GM19099 (cell line): ENCODE results near the gene ACBD4.

Source experiments
- POLR2A ChIP-seq: IDR thresholded peaks from 3 replicates; pipeline ENCODE4 v1.6.1; 2011; ENCODE audit warnings: low read depth; ENCODE audit not compliant: insufficient read length; ENCODE audit errors: extremely low read depth

Gene ACBD4

DNA sequence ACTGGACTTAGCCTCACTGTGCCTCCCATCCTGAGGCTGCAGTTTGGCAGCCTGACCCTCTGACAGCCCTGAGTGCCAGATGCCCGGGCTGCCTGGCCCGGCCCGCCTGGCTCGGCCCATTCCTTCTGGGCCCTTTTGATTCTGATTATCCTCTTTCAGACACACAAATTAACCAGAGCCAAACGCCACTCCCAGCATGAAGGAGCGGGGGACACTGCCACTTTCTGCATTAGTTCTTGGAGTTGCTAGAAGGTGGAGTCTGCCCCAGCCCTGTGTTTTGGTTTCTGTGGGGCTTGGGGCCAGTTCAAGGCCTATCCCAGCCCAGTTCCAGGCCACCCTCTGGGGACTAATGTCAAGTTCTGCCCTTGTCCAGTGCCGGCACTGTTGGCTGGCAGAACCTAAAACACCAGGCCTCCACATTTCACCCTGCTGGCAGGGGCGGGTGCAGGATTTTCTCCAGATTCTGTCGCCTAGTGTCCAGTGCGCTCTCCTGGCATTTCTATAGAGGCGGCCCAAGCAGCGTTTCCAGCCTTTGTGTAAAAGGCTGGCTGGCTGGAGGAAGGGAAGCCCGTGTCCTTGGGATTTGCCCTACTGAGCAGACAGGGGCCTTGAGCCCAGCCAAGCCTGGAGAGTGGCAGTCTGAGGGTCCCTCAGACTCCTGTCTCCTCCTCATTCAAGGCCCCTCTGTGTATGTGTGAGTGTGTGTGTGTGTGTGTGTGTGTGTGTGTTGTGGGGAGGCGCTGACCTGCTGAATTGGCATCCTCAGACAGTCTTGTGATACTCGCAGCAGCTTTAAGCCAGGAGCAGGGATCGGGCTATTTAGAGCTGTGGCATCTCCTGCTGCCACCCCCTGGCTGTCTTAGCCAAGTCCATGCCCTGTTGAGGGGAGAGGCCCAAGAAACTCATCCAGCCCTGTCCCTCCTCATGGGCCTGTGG lies 24.5 kb upstream of the ACBD4 start:
- TF ChIP-seq POLR2A: no peak

DNA sequence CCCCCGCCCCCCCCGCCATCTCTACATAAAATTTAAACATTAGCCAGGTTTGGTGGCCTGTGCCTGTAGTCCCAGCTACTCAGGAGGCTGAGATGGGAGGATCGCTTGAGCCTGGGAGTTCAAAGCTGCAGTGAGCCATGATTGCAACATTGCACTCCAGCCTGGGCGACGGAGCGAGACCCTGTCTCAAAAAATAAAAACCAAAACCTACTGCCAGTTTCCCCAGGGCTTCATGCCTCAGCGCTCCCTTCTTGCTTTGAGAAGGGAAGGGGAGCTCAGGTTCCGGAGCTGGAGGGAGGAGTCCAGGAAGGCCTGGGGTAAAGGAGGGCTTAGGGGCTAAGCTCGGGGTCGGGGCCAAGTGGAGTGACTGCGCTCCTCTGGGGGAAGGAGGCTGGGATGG lies 23.6 kb upstream of the ACBD4 start:
- TF ChIP-seq POLR2A: no peak

DNA sequence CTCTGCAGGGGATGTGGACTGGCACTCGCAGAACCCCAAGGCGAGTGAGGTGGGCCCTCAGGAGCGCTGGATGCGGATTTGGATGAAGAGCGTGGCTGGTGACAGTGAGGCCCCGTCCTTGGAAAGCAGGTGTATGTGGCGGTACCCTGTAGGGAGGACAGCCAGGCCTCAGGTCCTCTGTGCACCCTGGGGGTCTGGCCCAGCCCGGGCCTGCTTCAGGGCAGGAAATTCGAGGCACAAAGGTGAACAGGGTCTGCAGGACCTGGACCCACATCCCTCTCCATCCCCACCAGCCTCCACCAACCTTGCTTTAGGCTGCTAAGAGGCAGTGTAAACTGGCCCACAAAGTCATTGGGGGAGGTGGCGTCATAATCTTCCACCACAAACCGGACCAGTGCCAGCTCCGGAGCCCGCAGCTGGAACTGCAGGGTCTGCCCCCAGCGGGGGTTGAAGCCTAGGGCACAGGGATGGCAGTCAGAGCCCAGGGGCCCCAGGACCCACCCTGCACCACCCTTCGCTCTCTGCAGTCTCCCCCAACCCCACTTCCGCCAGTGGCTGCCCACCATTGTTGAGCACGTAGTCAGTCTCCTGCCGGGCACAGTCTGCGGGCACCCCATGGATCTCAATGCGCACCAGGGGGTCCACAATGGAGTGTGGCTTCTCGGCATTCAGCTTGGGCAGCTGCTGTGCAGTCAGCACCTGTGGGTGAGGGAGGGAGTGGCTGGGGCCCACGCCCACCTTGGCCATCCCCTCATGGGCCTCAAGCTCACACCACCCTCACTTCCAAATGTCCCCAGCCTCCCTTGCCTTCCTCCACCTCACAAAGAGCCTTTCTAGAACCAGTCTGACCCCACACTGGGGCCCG lies 22.7 kb upstream of the ACBD4 start:
- no peak for TF ChIP-seq POLR2A

DNA sequence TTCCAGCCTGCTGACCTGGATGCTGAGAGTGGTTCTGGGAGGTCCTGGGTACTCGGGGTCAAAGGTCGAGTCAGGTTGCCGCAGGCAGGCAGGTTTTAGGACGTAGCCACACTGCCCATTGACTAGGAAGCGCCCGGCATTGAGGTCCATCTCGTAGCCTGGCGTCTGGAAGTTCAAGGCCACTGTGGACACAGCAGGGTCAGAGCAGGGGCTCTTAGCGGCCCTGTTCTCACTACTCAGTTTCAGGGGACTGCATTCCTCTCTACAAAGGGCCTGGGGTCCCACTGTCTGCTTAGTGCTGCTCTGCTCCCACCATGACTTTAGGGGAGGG lies 22.1 kb upstream of the ACBD4 start:
- no peak for TF ChIP-seq POLR2A

DNA sequence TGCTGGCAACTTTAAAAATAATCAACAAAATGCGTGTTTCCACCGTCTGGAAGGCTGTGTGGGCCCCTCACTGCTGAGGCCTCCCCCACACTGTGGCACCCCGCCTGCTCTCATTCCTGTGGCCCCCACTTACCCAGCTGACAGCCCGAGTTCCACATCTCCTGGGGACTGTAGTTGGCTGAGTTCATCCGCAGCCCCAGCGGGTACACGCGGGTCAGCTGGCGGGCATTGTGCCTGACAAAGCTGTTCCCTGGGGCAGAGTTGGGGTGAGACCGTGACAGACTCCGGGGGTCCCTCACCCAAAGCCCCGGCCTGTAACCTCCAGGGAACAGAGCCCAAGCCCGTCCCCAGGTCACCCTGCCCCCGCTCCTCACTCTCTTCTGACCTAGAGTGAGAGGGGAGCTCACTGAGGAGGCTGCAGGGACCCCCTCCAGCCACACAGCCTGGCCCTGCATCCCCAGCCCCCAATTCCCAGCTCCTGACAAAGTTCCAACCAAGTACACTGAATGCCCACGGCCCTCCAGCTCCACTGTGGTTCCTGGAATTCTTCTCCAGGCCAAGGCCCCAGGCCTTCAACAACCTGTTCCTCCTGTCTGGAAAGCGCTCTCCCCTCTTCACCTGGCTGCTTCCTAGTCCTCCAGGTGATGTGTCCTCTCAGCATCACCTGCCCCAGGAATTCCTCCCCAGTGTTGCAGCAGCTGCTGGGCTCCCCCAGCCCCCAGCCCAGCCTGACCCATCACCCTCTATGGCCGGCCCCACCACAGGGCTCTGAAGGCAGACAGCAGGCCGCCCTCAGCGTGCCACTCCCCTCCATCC lies 21.2 kb upstream of the ACBD4 start:
- no peak for TF ChIP-seq POLR2A

DNA sequence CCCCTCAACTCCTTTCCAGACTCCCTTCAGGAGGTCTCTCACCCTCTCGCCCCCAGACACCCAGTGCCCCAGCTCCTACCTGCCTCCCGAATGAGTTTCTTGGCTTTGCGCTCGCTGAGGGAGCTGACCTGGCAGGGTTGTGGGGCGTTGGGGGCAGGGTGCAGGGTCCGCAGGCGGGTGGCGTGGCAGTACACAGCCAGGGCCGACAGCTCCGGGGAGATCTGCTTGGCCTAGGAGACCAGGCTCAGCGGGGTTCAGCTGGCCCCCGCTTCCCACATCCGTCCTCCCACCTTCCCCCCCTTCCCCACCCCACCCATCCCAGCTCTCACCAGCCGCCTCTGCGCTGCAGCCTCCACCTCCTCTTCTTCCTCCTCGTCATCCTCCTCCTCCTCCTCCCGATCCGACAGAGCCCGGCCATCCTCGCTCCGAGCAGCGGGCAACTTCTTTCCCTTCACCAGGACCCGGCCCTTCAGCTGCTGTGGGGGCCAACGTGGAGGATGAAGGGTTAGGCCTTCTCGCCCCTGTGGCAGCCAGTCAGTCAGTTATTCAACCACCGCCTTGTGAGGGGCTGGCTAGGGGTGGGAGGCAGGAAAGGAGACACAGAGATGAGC lies 20.4 kb upstream of the ACBD4 start:
- TF ChIP-seq POLR2A: no peak

DNA sequence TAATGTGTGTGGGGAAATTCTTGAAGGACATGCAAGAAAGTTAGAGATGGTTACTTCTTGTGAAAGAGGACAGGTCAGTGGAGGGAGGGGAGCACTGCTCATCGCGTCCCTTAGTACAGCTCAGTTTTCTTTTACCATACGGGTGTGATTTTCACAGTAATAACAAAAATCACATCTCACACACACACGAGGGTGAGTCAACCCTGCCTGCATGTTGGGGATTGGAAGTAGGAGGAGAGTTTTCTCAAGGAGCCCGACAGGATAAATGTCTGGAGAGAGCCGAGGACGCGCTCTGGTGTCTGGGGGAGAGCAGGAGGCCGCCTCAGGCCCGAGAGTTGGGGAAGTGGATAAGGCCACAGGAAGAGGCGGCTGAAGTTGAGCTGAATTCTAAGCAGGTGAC lies 19.6 kb upstream of the ACBD4 start:
- no peak for TF ChIP-seq POLR2A

DNA sequence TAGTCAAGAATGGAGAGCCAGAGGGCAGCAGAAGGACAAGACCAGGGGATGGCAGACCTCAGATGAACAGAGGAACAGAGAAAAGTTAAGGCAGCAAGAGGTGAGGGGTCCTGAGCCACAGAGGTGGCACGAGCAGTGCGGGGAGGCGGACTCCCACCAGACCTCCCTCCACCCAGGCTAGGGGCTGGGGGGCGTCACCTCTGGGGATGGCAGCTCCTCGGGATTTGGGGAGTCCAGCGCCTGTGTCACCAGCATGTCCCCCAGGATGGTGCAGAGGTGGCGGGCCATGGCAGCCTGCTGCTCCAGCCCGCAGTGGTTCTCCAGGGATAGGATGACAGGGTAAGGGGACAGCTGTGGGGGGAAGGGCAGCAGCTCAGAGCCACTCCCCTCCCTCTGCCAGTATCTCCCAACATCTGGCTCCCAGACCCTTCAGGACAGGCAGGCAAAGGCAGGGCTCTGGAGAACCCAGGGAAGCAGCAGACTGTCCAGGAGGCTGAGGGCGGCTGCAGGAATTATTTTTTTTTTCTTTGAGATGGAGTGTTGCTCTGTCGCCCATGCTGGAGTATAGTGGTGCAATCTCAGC lies 19.0 kb upstream of the ACBD4 start:
- no peak for TF ChIP-seq POLR2A

DNA sequence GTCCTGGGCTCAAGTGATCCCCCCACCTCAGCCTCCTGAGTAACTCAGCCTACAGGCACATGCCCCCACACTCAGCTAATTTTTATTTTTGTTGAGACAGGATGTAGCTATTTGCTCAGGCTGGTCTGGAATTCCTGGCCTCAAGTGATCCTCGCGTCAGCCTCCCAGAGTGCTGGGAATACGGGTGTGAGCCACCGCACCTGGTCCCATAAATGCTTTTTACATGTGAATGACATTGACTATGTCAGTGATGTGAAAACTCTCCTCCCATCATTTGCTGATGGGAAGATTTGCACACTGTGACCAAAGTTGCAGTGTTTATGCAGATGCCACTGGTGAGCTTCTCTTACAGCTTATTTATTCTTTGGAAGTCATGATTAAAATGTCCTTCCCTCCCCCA lies 18.2 kb upstream of the ACBD4 start:
- TF ChIP-seq POLR2A: no peak

DNA sequence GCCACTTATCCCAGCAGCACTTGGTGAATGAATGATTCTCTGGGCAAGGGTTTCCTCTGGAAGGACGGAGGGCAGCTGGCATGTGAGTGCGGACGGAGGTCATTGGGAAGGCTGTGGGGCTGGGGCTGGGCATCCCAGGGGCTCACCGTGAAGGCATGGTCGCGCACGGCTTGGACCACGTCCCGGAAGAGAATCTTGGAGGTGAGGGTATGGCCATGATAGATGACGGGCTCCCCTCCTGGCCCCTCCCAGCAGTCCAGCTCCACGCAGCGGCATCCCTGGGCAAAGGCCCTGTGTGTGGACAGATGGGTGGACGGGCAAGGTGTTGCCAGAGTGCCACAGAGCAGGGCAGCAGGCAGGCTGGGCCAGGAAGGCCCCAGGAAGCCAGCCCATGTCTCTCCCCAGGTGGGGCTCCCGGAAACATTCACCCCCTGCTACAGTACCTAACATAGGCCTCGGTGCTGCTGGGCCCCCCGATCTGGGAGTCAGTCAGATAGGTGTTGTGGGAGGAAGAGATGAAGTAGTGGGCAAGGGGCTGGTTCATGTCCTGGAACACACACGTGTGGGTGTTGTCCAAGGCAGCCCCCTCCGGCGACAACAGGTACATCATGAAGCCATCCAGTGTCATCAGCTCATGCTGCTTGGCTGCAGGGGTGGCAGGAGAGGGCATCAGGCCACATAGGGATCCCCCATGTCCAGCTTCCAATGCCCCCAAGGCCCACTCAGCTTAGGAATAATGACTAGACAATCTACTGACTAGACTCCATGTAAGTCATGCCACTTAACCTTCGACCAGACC lies 17.4 kb upstream of the ACBD4 start:
- no peak for TF ChIP-seq POLR2A

DNA sequence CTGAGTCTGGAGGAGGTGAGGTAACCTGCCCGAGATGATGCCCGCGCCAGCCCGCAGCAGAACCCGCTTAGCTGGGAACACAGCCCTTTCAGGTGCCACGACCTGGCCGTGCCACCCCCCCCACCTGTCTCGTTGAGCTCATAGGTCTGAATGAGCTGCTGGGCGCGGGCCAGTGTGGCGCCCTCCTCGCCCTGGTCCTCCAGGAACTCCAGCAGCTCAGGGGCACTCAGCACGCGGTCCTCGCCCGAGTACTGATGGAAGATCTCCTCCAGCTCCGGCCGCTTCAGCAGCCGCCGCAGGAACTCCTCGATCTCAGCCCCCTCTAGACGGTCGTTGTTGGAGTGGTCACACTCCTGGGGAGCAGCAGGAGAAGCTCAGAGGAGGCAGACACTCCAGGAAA lies 16.8 kb upstream of the ACBD4 start:
- no peak for TF ChIP-seq POLR2A

DNA sequence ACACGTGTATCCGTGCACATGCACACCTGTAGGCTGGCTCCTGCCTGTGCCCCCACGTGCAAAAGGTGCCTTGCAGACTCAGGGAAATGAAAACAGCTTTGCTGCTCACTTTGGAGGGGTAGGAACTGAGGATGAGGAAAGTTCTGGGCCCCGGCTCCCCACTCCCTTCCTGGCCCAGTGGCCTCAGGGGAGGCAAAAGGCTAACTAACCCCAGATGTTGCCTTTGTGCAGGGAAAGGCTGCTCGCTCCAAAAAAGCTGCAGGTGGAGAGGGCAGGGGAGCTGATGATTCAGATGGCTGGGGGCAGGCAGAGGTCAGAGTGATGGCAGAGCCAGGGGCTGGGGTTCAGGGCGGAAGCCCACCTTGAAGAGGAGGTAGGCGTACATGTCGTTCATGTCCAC lies 15.5 kb upstream of the ACBD4 start:
- TF ChIP-seq POLR2A: no peak

DNA sequence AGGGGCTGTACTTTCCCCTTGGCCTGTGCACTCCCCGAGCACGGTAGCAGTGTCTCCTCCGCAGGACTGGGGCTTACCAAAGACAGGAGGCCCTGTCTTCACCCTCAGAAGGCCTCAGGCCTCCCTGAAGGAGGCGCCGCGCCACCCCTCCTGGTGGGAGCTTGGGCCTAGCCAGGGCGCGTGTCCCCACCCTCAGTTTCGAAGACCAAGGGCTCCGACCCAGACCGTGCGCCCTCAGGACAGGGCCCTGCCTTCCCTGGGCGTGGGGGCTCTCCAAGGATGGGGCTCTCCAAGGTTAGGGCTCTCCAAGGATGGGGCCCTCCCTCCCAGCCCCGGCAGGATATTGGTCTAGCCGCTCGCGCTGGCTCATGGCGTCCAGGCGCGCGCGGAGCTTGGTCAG lies 14.9 kb upstream of the ACBD4 start:
- no peak for TF ChIP-seq POLR2A

DNA sequence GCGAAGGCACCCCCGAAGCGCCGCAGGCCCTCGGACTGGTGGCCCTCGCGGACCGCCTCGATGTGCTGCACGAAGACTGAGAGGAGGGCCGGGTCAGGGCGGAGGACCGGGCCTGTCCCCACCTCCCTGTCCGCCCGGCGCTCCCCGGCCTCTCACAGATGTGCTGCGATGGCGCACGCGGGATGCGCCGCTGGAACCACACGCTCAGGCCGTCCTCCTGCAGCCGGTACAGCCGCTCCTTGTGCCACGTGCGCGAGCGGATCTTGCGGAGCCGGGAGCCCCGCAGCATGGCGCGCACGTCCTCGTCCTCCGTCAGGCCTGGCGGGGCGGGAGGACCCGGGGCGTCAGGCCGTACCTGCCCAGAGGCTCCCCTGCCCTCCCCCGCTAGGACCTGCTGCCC lies 14.4 kb upstream of the ACBD4 start:
- TF ChIP-seq POLR2A: no peak
